PFSK-1 (cell line): Measurements from ENCODE around the gene IFRD1.

Source experiments
- FOXP2 ChIP-seq: optimal IDR thresholded peaks from 2 replicates; pipeline ENCODE3; 2011; ENCODE audit warnings: borderline replicate concordance, control low read depth, inconsistent platforms; ENCODE audit not compliant: insufficient read depth; ENCODE audit errors: extremely low read length, extremely low read depth
- POLR2AphosphoS5 ChIP-seq: IDR thresholded peaks from 2 replicates; pipeline ENCODE4 v1.6.1; 2012; ENCODE audit warnings: low read depth, mild to moderate bottlenecking, control low read depth, low read length, moderate library complexity
- SIN3A ChIP-seq: IDR thresholded peaks from 2 replicates; pipeline ENCODE4 v1.6.1; 2012; ENCODE audit warnings: mild to moderate bottlenecking, low read length, moderate library complexity, borderline replicate concordance; ENCODE audit not compliant: insufficient read depth
- TAF1 ChIP-seq: IDR thresholded peaks from 2 replicates; pipeline ENCODE4 v1.6.1; 2012; ENCODE audit warnings: low read length, control low read depth, borderline replicate concordance; ENCODE audit not compliant: insufficient read depth
- TF ChIP-seq, protein P1 (sequence below), 2 experiments: IDR thresholded peaks; 2 replicates each; pipeline versions ENCODE4 v1.6.1 to v1.8.0; 2011 to 2012; ENCODE audit warnings: low read depth in 2 of 2, low read length in 2 of 2, control low read depth in 1 of 2, inconsistent platforms in 1 of 2, mild to moderate bottlenecking in 1 of 2, moderate library complexity in 1 of 2; ENCODE audit not compliant: insufficient read depth in 1 of 2

Gene IFRD1

DNA sequence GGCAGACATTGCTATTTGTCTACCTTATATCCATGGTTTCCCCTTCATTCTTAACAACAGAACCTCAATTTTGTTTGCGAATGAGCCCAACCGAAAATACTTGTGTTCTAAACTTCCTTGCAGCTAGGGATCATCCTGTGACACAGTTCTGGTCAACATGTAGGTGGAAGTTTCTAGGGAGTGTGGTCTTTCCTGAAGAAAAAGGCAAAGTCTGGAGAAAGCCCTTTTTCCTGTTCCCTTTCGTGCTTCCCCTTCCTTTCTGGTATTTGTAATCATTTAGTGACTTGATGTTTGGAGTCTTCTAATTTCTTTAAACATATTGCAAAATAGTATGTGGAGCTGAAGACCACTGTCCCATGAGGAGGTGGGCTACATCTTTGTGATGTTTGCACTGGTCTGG is 2.9 kb upstream of the IFRD1 start:
- TF ChIP-seq POLR2AphosphoS5 (no peak), SIN3A (no peak), TAF1 (no peak), FOXP2 (no peak)
- TF ChIP-seq, protein P1, sequence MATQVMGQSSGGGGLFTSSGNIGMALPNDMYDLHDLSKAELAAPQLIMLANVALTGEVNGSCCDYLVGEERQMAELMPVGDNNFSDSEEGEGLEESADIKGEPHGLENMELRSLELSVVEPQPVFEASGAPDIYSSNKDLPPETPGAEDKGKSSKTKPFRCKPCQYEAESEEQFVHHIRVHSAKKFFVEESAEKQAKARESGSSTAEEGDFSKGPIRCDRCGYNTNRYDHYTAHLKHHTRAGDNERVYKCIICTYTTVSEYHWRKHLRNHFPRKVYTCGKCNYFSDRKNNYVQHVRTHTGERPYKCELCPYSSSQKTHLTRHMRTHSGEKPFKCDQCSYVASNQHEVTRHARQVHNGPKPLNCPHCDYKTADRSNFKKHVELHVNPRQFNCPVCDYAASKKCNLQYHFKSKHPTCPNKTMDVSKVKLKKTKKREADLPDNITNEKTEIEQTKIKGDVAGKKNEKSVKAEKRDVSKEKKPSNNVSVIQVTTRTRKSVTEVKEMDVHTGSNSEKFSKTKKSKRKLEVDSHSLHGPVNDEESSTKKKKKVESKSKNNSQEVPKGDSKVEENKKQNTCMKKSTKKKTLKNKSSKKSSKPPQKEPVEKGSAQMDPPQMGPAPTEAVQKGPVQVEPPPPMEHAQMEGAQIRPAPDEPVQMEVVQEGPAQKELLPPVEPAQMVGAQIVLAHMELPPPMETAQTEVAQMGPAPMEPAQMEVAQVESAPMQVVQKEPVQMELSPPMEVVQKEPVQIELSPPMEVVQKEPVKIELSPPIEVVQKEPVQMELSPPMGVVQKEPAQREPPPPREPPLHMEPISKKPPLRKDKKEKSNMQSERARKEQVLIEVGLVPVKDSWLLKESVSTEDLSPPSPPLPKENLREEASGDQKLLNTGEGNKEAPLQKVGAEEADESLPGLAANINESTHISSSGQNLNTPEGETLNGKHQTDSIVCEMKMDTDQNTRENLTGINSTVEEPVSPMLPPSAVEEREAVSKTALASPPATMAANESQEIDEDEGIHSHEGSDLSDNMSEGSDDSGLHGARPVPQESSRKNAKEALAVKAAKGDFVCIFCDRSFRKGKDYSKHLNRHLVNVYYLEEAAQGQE (IDR thresholded peaks at IDR 0.05; ENCODE audit: insufficient read depth in 1 of 2, low read depth in 2 of 2, low read length in 2 of 2), result no peak

DNA sequence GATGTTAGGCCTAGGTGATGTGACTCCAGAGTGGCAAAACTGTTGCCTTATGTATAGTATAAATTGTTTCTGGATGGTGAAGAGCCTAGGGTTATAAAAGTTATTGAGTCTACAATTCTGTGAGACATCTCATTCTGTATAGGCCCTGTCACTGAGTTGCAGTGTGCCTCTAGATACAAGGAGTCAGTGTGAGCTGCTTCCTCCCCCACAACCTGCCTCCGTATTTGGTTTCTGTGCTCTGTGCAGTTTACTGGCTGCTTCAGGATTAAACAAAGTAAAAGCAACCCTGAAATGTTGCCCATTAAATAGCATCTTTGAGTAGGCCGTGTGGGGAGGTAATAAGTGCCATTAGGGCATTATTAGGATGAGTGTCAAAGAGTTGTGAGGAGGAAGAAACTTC is 1.9 kb upstream of the IFRD1 start:
- TF ChIP-seq FOXP2, result no peak
- no peak for TF ChIP-seq SIN3A
- no peak for TF ChIP-seq TAF1
- TF ChIP-seq, protein P1 (IDR thresholded peaks at IDR 0.05; ENCODE audit: insufficient read depth in 1 of 2, low read depth in 2 of 2, low read length in 2 of 2), result no peak
- TF ChIP-seq POLR2AphosphoS5, result no peak

DNA sequence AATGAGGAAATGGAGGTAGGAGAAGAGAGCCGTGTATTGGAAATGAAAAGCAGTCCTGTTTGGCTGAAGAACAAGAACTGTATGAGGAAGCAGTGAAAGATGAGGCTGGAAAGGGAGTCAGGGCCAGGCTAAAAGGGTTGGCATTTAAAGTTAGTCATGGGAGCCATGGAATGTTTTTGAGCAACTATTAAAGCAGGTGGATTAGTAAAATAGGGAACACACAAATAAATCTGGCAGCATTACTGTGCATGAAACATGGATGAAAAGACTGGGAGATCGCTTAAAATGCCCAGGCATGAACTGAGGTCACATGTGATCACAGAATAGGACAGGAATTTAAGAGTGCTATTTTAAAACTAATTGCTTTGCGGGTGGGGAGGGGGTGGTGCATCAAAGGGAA is 1.4 kb upstream of the IFRD1 start:
- TF ChIP-seq SIN3A (no peak), FOXP2 (no peak), POLR2AphosphoS5 (no peak)
- TF ChIP-seq, protein P1 (IDR thresholded peaks at IDR 0.05; ENCODE audit: insufficient read depth in 1 of 2, low read depth in 2 of 2, low read length in 2 of 2), result no peak

DNA sequence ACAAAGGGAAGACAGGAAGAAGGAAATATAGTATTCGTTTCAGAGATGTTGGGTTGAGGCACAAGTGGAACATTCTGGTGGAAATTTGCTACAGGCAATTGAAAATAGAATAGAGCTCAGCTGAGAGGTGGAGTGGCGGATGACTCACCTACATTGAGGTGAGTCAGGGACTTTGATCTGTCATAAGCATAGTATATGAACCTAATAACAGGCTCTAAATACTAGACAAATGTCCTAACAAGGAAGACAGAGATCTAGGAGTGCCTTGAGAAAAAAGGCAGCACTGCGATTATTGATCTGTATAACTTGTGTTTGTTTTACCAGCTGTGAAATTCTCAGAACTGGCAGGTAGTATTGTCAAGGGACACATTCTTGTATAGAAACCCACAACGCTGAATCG is 907 bp upstream of the IFRD1 start:
- TF ChIP-seq, protein P1 (IDR thresholded peaks at IDR 0.05; ENCODE audit: insufficient read depth in 1 of 2, low read depth in 2 of 2, low read length in 2 of 2), result no peak
- no peak for TF ChIP-seq SIN3A
- no peak for TF ChIP-seq TAF1
- no peak for TF ChIP-seq FOXP2
- no peak for TF ChIP-seq POLR2AphosphoS5
